HG03571 (cell line): Measurements from ENCODE around the gene BRAT1.
"Not testable (repeated sequence)": the region's sequence is repeated elsewhere in the genome, so short reads cannot be mapped to it uniquely, and the experiment has no call there.

Experiments used
- ATAC-seq: cut with Tn5 transposase; IDR thresholded peaks from one replicate; pipeline ENCODE4 v1.9.1; 2021; ENCODE audit not compliant: unreplicated experiment

BRAT1 gene

GRCh38 chr7:2555121-2556052, at the start of gene BRAT1:
BRAT1 (minus strand) TSS chr7:2555524; CDS start chr7:2554431, 1,093 bp downstream.
- peak; percentile 68 for ATAC-seq

GRCh38 chr7:2604608-2605174, 49.4 kb upstream of the BRAT1 start:
- no peak for ATAC-seq

GRCh38 chr7:2603044-2603965, 48.0 kb upstream of the BRAT1 start:
- ATAC-seq: no peak

- no peak for ATAC-seq
Observed at GRCh38 chr7:2602406-2603043, 47.2 kb upstream of the BRAT1 start.

GRCh38 chr7:2601907-2602306, 46.6 kb upstream of the BRAT1 start:
- no peak for ATAC-seq

- no peak for ATAC-seq
Observed at GRCh38 chr7:2601065-2601464, 45.7 kb upstream of the BRAT1 start.

- ATAC-seq: no peak
Observed at GRCh38 chr7:2598154-2598823, 43.0 kb upstream of the BRAT1 start.

GRCh38 chr7:2597273-2597640, 41.9 kb upstream of the BRAT1 start:
- no peak for ATAC-seq

GRCh38 chr7:2596464-2597272, 41.3 kb upstream of the BRAT1 start:
- no peak for ATAC-seq

- no peak for ATAC-seq
Observed at GRCh38 chr7:2595258-2595860, 40.0 kb upstream of the BRAT1 start.

- ATAC-seq: no peak
Observed at GRCh38 chr7:2594599-2594998, 39.3 kb upstream of the BRAT1 start.

GRCh38 chr7:2593036-2593727, 37.9 kb upstream of the BRAT1 start:
- ATAC-seq: no peak

GRCh38 chr7:2592375-2592865, 37.1 kb upstream of the BRAT1 start:
- ATAC-seq: no peak

- ATAC-seq: not testable (repeated sequence)
Observed at GRCh38 chr7:2589941-2590340, 34.6 kb upstream of the BRAT1 start.

GRCh38 chr7:2589341-2589740, 34.0 kb upstream of the BRAT1 start:
- no peak for ATAC-seq

- no peak for ATAC-seq
Observed at GRCh38 chr7:2587778-2588177, 32.5 kb upstream of the BRAT1 start.

- ATAC-seq: no peak
Observed at GRCh38 chr7:2587134-2587533, 31.8 kb upstream of the BRAT1 start.

GRCh38 chr7:2586326-2587020, 31.1 kb upstream of the BRAT1 start:
- no peak for ATAC-seq
